SK-N-SH treated with all-trans-retinoic acid at 6 μM for 48 hours (cell line): Measurements from ENCODE around the gene DOCK1.

Experiments used
- PPARA ChIP-seq: fragments of 250-450 bp; sonication (Bioruptor Pico); IDR thresholded peaks from 2 replicates; pipeline ENCODE4 v1.5.0; 2020; ENCODE audit warnings: mild to moderate bottlenecking, borderline replicate concordance
- RARB ChIP-seq: fragments of 250-450 bp; sonication (Bioruptor Pico); IDR thresholded peaks from 2 replicates; pipeline ENCODE4 v1.8.0; 2021; ENCODE audit warnings: mild to moderate bottlenecking, moderate library complexity
- SNAI2 ChIP-seq: fragments of 250-450 bp; sonication (Bioruptor Pico); IDR thresholded peaks from 2 replicates; pipeline ENCODE4 v1.5.0; 2020; ENCODE audit warnings: mild to moderate bottlenecking, moderate library complexity
- ZC3H10 ChIP-seq: fragments of 250-450 bp; sonication (Bioruptor Pico); IDR thresholded peaks from 2 replicates; pipeline ENCODE4 v1.5.1; 2021; ENCODE audit warnings: mild to moderate bottlenecking, moderate library complexity
- ZFP30 ChIP-seq: fragments of 450-650 bp; formaldehyde crosslinking; IDR thresholded peaks from 2 replicates; pipeline ENCODE4 v1.5.0; 2022; ENCODE audit warnings: mild to moderate bottlenecking, moderate library complexity
- TF ChIP-seq, protein P1 (sequence below): fragments of 250-450 bp; sonication (Bioruptor Pico); IDR thresholded peaks from 2 replicates; pipeline ENCODE4 v1.5.1; 2020; ENCODE audit warnings: low read depth, mild to moderate bottlenecking, moderate library complexity
- TF ChIP-seq, protein P2 (sequence below): fragments of 250-450 bp; sonication (Bioruptor Pico); IDR thresholded peaks from 2 replicates; pipeline ENCODE4 v1.8.0; 2020; ENCODE audit warnings: mild to moderate bottlenecking, moderate library complexity, borderline replicate concordance

DNA sequence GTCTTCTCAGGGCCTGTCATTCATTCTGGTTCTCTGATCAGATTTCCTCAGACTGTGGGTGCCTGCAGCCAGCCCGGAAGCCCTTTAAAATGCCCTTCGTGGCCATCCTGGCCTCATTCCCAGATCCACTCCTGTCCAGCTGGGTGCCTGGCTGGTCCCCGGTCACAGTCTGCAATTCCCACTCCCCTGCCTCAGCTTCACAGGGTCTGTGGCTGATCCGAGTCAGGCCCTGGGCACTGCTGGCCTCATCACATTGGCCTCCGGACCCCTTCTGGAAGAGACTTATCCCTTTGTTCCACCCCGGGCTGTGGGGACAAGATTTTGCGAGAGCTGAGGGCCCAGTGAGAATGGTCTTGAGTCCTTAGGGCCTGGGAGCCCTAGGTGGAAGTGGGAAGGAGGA is 12.1 kb downstream of the DOCK1 start:
- TF ChIP-seq, protein P1, sequence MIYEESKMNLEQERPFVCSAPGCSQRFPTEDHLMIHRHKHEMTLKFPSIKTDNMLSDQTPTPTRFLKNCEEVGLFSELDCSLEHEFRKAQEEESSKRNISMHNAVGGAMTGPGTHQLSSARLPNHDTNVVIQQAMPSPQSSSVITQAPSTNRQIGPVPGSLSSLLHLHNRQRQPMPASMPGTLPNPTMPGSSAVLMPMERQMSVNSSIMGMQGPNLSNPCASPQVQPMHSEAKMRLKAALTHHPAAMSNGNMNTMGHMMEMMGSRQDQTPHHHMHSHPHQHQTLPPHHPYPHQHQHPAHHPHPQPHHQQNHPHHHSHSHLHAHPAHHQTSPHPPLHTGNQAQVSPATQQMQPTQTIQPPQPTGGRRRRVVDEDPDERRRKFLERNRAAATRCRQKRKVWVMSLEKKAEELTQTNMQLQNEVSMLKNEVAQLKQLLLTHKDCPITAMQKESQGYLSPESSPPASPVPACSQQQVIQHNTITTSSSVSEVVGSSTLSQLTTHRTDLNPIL: no peak
- TF ChIP-seq ZFP30 (CRISPR knock-in tag): no peak
- no peak for TF ChIP-seq RARB (CRISPR knock-in tag)
- TF ChIP-seq, protein P2, sequence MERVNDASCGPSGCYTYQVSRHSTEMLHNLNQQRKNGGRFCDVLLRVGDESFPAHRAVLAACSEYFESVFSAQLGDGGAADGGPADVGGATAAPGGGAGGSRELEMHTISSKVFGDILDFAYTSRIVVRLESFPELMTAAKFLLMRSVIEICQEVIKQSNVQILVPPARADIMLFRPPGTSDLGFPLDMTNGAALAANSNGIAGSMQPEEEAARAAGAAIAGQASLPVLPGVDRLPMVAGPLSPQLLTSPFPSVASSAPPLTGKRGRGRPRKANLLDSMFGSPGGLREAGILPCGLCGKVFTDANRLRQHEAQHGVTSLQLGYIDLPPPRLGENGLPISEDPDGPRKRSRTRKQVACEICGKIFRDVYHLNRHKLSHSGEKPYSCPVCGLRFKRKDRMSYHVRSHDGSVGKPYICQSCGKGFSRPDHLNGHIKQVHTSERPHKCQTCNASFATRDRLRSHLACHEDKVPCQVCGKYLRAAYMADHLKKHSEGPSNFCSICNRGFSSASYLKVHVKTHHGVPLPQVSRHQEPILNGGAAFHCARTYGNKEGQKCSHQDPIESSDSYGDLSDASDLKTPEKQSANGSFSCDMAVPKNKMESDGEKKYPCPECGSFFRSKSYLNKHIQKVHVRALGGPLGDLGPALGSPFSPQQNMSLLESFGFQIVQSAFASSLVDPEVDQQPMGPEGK (CRISPR knock-in tag): no peak
- no peak for TF ChIP-seq SNAI2 (CRISPR knock-in tag)
- TF ChIP-seq ZC3H10 (CRISPR knock-in tag): no peak
- TF ChIP-seq PPARA (CRISPR knock-in tag): no peak
